ENCODE data around the gene HOXB2.

- TF ChIP-seq, protein P1, sequence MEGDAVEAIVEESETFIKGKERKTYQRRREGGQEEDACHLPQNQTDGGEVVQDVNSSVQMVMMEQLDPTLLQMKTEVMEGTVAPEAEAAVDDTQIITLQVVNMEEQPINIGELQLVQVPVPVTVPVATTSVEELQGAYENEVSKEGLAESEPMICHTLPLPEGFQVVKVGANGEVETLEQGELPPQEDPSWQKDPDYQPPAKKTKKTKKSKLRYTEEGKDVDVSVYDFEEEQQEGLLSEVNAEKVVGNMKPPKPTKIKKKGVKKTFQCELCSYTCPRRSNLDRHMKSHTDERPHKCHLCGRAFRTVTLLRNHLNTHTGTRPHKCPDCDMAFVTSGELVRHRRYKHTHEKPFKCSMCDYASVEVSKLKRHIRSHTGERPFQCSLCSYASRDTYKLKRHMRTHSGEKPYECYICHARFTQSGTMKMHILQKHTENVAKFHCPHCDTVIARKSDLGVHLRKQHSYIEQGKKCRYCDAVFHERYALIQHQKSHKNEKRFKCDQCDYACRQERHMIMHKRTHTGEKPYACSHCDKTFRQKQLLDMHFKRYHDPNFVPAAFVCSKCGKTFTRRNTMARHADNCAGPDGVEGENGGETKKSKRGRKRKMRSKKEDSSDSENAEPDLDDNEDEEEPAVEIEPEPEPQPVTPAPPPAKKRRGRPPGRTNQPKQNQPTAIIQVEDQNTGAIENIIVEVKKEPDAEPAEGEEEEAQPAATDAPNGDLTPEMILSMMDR (IDR thresholded peaks at IDR 0.05), result no peak
- TF ChIP-seq PHF8 (IDR thresholded peaks at IDR 0.05; ENCODE audit: borderline replicate concordance, low read depth) (no peak), CHD2 (IDR thresholded peaks at IDR 0.05; ENCODE audit: low read length, partially characterized antibody) (no peak), POLR2A (IDR thresholded peaks at IDR 0.05; ENCODE audit: low read length) (no peak), NR3C1 (IDR thresholded peaks at IDR 0.05) (no peak), USF2 (IDR thresholded peaks at IDR 0.05) (no peak)
These were observed 29.7 kb upstream of the HOXB2 start for GRCh38 chr17:48574505-48575065.

All from A549 (cell line).